A549 (cell line): Measurements from ENCODE around the gene ZNF594.

Source experiments
- CBX8 ChIP-seq: fragments of 200-600 bp; sonication (generic); IDR thresholded peaks from 2 replicates; pipeline ENCODE4 v1.6.1; 2016
- CEBPB ChIP-seq, 2 experiments: fragments of >200 bp in 1 of 2; sonication (Bioruptor Twin) in 1 of 2; formaldehyde crosslinking in 1 of 2; IDR thresholded peaks; 2 replicates each; pipeline ENCODE4 v1.6.1; 2012 to 2016
- CHD2 ChIP-seq: fragments of 150-350 bp; IDR thresholded peaks from 2 replicates; pipeline ENCODE4 v1.6.1; 2014; ENCODE audit warnings: low read length; ENCODE audit not compliant: partially characterized antibody
- ESRRA ChIP-seq: fragments of 150-350 bp; IDR thresholded peaks from 2 replicates; pipeline ENCODE4 v1.6.1; 2014; ENCODE audit warnings: mild to moderate bottlenecking, low read length, borderline replicate concordance
- JUN ChIP-seq, 2 experiments: fragments of >200 bp; sonication (Bioruptor Twin); formaldehyde crosslinking; IDR thresholded peaks; 2 replicates in 1 of 2; 3 replicates in 1 of 2; pipeline ENCODE4 v1.6.1; 2016 to 2017
- MAZ ChIP-seq: fragments of 150-350 bp; IDR thresholded peaks from 2 replicates; pipeline ENCODE4 v1.6.1; 2014; ENCODE audit warnings: antibody characterized with exemption, low read depth, low read length, borderline replicate concordance
- MYC ChIP-seq: IDR thresholded peaks from 2 replicates; pipeline ENCODE4 v1.6.1; 2012; ENCODE audit warnings: mild to moderate bottlenecking, inconsistent platforms, low read length, improper control_type of control experiment, borderline replicate concordance
- NR3C1 ChIP-seq: fragments of >200 bp; sonication (Bioruptor Twin); formaldehyde crosslinking; IDR thresholded peaks from 3 replicates; pipeline ENCODE4 v1.6.1; 2017
- PBX3 ChIP-seq: IDR thresholded peaks from 2 replicates; pipeline ENCODE4 v1.6.1; 2012
- POLR2A ChIP-seq: IDR thresholded peaks from 2 replicates; pipeline ENCODE4 v1.6.1; 2012; ENCODE audit warnings: mild to moderate bottlenecking, low read length
- RAD21 ChIP-seq, 2 experiments: fragments of >200 bp in 1 of 2; sonication (Bioruptor Twin) in 1 of 2; formaldehyde crosslinking in 1 of 2; IDR thresholded peaks in 1 of 2; conservative IDR thresholded peaks in 1 of 2; 2 replicates in 1 of 2; 3 replicates in 1 of 2; pipeline ENCODE4 v1.6.1; 2012 to 2018; ENCODE audit warnings: inconsistent platforms in 1 of 2
- TP53 ChIP-seq: fragments of 250-450 bp; sonication (Bioruptor Pico); IDR thresholded peaks from 2 replicates; pipeline ENCODE4 v1.5.0; 2021; ENCODE audit warnings: mild to moderate bottlenecking, moderate library complexity
- TF ChIP-seq, protein P1 (sequence below): fragments of >200 bp; sonication (Bioruptor Twin); formaldehyde crosslinking; IDR thresholded peaks from 3 replicates; pipeline ENCODE4 v1.5.1; 2016

DNA sequence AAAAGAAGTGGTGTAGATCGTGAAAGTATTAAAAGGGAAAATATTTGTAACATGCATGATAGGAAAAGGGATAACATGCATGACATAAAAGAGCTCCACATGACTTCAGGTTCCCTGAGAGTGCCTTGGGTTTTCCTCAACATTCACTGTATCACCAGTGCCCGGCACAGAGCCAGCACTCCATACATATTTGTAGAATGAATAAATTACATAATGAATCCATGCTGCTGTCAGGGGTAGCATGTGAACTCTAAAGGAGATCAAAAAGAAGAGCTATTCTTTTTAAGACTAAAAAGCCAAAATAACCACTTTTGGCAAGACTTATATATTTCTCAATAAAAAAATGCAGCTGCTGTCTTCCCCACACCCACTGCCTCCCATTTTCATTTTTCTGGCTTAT lies 2.7 kb upstream of the ZNF594 start:
- TF ChIP-seq PBX3 (no peak), MYC (no peak), POLR2A (no peak), CHD2 (no peak), RAD21 (conservative IDR thresholded peaks at IDR 0.05 in 1 of 2, IDR thresholded peaks at IDR 0.05 in 1 of 2) (no peak), CBX8 (no peak), MAZ (no peak), CEBPB (IDR thresholded peaks at IDR 0.05) (no peak), TP53 (no peak), ESRRA (no peak), NR3C1 (no peak), JUN (IDR thresholded peaks at IDR 0.05) (no peak)
- TF ChIP-seq, protein P1, sequence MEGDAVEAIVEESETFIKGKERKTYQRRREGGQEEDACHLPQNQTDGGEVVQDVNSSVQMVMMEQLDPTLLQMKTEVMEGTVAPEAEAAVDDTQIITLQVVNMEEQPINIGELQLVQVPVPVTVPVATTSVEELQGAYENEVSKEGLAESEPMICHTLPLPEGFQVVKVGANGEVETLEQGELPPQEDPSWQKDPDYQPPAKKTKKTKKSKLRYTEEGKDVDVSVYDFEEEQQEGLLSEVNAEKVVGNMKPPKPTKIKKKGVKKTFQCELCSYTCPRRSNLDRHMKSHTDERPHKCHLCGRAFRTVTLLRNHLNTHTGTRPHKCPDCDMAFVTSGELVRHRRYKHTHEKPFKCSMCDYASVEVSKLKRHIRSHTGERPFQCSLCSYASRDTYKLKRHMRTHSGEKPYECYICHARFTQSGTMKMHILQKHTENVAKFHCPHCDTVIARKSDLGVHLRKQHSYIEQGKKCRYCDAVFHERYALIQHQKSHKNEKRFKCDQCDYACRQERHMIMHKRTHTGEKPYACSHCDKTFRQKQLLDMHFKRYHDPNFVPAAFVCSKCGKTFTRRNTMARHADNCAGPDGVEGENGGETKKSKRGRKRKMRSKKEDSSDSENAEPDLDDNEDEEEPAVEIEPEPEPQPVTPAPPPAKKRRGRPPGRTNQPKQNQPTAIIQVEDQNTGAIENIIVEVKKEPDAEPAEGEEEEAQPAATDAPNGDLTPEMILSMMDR, result no peak
